Measurements from ENCODE around the gene TSPAN4. TPM values are rescaled to one million over a fixed set of nuclear protein-coding genes. Genes with fewer than 3 reads are reported as not detected.
A peak's percentile ranks its signal among the peaks of the same experiment; 100 is the strongest.

TSPAN4 gene
- total and polyA plus RNA-seq, 10 donors = 32.1 to 140 (median 107) TPM

GRCh38 chr11:819129-819931 lies 23.3 kb upstream of the TSPAN4 start:
- Histone ChIP-seq H3K27ac (peak overlapping the region; percentile 74 to 100 (median 98)), H3K27me3 (replicated peaks in 1 of 7) (no peaks in the 10 kb centered on the region), H3K9me3 (no peaks in the 10 kb centered on the region), H3K4me1 (peaks cover 16 to 54% (median 43%) of the 10 kb centered on the region in 6 donors), H3K4me3 (peak overlapping the region; percentile 58 to 97 (median 84)), H3K36me3 (peaks cover 0 to 47% (median 24%) of the 10 kb centered on the region in 6 donors)
- 1% methylated on average over 47 to 96 of the region's 96 CpGs for WGBS, 5 donors
- intact Hi-C loops (cut with DNase I; ENCODE audit: low total_unique reads) = no loop called here
- DNase-seq = peak; percentile 98
- peak; percentile 90 to 94 (median 93) for TF ChIP-seq POLR2AphosphoS5 (IDR thresholded peaks at IDR 0.05)
- TF ChIP-seq POLR2A (IDR thresholded peaks at IDR 0.05) = peak; percentile 51 to 83 (median 62)
- TF ChIP-seq, protein P1, sequence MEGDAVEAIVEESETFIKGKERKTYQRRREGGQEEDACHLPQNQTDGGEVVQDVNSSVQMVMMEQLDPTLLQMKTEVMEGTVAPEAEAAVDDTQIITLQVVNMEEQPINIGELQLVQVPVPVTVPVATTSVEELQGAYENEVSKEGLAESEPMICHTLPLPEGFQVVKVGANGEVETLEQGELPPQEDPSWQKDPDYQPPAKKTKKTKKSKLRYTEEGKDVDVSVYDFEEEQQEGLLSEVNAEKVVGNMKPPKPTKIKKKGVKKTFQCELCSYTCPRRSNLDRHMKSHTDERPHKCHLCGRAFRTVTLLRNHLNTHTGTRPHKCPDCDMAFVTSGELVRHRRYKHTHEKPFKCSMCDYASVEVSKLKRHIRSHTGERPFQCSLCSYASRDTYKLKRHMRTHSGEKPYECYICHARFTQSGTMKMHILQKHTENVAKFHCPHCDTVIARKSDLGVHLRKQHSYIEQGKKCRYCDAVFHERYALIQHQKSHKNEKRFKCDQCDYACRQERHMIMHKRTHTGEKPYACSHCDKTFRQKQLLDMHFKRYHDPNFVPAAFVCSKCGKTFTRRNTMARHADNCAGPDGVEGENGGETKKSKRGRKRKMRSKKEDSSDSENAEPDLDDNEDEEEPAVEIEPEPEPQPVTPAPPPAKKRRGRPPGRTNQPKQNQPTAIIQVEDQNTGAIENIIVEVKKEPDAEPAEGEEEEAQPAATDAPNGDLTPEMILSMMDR (IDR thresholded peaks at IDR 0.05 in 8 of 11, conservative IDR thresholded peaks at IDR 0.05 in 3 of 11) = peak in 10 of 11 experiments; percentile 19 to 63 (median 52)

- Histone ChIP-seq H3K9me3 (no peaks in the 10 kb centered on the region), H3K36me3 (peaks cover 0 to 47% (median 32%) of the 10 kb centered on the region in 6 donors), H3K4me1 (peaks cover 16 to 61% (median 44%) of the 10 kb centered on the region in 6 donors), H3K4me3 (peak overlapping the region; percentile 58 to 97 (median 84)), H3K27ac (peak overlapping the region; percentile 74 to 100 (median 98)), H3K27me3 (replicated peaks in 1 of 7) (no peaks in the 10 kb centered on the region)
- peak; percentile 99 for DNase-seq
- TF ChIP-seq, protein P1 (IDR thresholded peaks at IDR 0.05 in 8 of 11, conservative IDR thresholded peaks at IDR 0.05 in 3 of 11) = no peak
- TF ChIP-seq POLR2A (IDR thresholded peaks at IDR 0.05) = no peak
- TF ChIP-seq POLR2AphosphoS5 (IDR thresholded peaks at IDR 0.05) = peak; percentile 5 to 76 (median 46)
- WGBS, 5 donors = 2 to 5% (median 3%) methylated on average over 31 to 47 of the region's 47 CpGs
- intact Hi-C loops (cut with DNase I; ENCODE audit: low total_unique reads) = no loop called here
These were observed 22.6 kb upstream of the TSPAN4 start for GRCh38 chr11:819943-820649.

DNA sequence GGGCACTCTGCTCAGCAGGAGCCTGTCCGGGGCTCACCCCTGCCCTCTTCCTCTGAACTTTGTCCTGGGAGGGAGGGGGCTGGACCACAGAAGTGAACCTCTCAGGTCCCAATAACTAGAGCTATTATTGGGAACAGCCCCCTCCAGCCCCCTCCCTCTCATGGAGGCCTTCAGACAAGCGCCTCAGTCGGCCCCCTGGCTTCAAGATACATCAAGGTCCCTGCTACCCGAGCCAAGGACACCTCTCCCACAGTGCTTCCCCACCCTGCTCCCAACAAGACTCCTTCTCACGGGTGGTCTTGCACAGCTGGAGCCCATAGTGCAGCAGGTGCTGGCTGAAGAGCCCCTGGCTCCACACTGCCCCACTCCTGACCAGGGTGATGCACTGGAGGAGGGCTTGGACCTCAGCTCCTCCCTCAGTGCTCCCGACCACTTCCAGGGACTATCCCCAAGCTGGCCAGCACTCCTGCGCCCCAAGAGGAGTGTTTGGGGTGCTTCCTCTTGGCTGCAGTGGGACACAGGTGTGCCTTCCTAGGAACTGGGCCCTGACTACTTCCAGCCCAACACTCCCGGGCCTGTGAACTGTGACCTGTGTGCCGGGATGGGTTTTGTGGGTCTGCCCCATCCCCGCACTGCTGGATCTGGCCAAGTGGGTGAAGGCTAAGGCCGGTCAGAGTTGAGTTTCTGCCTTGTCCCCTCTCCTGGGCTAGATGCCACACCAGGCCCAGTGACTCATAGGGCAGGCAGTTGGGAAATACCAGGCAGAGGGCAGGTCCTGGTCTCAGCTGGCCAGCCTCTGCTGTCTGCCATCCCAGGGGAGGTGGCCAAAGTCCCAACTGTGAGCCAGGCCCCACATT lies 21.8 kb upstream of the TSPAN4 start:
- TF ChIP-seq POLR2AphosphoS5 (IDR thresholded peaks at IDR 0.05) (peak; percentile 31 to 74 (median 71)), POLR2A (IDR thresholded peaks at IDR 0.05) (no peak)
- TF ChIP-seq, protein P1 (IDR thresholded peaks at IDR 0.05 in 8 of 11, conservative IDR thresholded peaks at IDR 0.05 in 3 of 11) = no peak
- Histone ChIP-seq H3K9me3 (no peaks in the 10 kb centered on the region), H3K4me1 (peaks cover 16 to 69% (median 48%) of the 10 kb centered on the region in 6 donors), H3K27ac (peak overlapping the region; percentile 35 to 100 (median 98)), H3K27me3 (replicated peaks in 1 of 7) (no peaks in the 10 kb centered on the region), H3K4me3 (peak overlapping the region; percentile 58 to 97 (median 84)), H3K36me3 (peaks cover 0 to 48% (median 34%) of the 10 kb centered on the region in 6 donors)
- 45 to 67% (median 55%) methylated on average over 9 to 11 of the region's 11 CpGs for WGBS, 5 donors
- peak; percentile 88 for DNase-seq
- intact Hi-C loops (cut with DNase I; ENCODE audit: low total_unique reads) = no loop called here

Measured in spleen (tissue), 11 donors.